Measurements from ENCODE around the gene FER.

FER gene

GRCh38 chr5:108950276-108950675 is 202.6 kb downstream of the FER start:
- no peaks in the 10 kb centered on the region for H3K79me2 ChIP-seq (ENCODE audit: insufficient read depth, low read length)
- no peak overlapping the region for H3K9ac ChIP-seq (ENCODE audit: low read length)
- no peaks in the 10 kb centered on the region for H4K20me1 ChIP-seq (ENCODE audit: low read depth, low read length)
- no peaks in the 10 kb centered on the region for H3K9me2 ChIP-seq (replicated peaks; ENCODE audit: insufficient read depth, low read length)
- H3K9me3 ChIP-seq (ENCODE audit: insufficient read depth, low read length) = no peaks in the 10 kb centered on the region
- H3K27ac ChIP-seq (ENCODE audit: low read depth, low read length) = no peak overlapping the region
- H2AFZ ChIP-seq (ENCODE audit: low read depth, low read length, severe bottlenecking) = no peak overlapping the region
- no peak overlapping the region for H3K4me3 ChIP-seq (ENCODE audit: insufficient read depth, low read length, poor library complexity, severe bottlenecking)
- H3K36me3 ChIP-seq (ENCODE audit: low read length) = 0 out of 2 replicates have a peak, but pooled peaks cover 2% of the 10 kb centered on the region
- TF ChIP-seq EZH2phosphoT487 (conservative IDR thresholded peaks at IDR 0.05; ENCODE audit: low read length) = no peak
- TF ChIP-seq CTCF (IDR thresholded peaks at IDR 0.05; ENCODE audit: insufficient read depth, low read length, poor library complexity, severe bottlenecking) = no peak
- H3K4me2 ChIP-seq (ENCODE audit: low read depth, low read length, poor library complexity, severe bottlenecking) = no peak overlapping the region
- no peaks in the 10 kb centered on the region for H3F3A ChIP-seq (ENCODE audit: insufficient read depth)
- H3K27me3 ChIP-seq (ENCODE audit: low read length) = no peaks in the 10 kb centered on the region

- Histone ChIP-seq H3K9me3 (ENCODE audit: insufficient read depth, low read length) (no peaks in the 10 kb centered on the region), H3F3A (ENCODE audit: insufficient read depth) (no peaks in the 10 kb centered on the region), H4K20me1 (ENCODE audit: low read depth, low read length) (no peaks in the 10 kb centered on the region), H3K4me3 (ENCODE audit: insufficient read depth, low read length, poor library complexity, severe bottlenecking) (no peak overlapping the region), H3K9me2 (replicated peaks; ENCODE audit: insufficient read depth, low read length) (no peaks in the 10 kb centered on the region), H3K36me3 (ENCODE audit: low read length) (no peaks in the 10 kb centered on the region), H3K27ac (ENCODE audit: low read depth, low read length) (no peak overlapping the region), H2AFZ (ENCODE audit: low read depth, low read length, severe bottlenecking) (no peak overlapping the region), H3K9ac (ENCODE audit: low read length) (no peak overlapping the region), H3K79me2 (ENCODE audit: insufficient read depth, low read length) (no peaks in the 10 kb centered on the region), H3K4me2 (ENCODE audit: low read depth, low read length, poor library complexity, severe bottlenecking) (no peak overlapping the region), H3K27me3 (ENCODE audit: low read length) (no peaks in the 10 kb centered on the region)
- TF ChIP-seq CTCF (IDR thresholded peaks at IDR 0.05; ENCODE audit: insufficient read depth, low read length, poor library complexity, severe bottlenecking) = no peak
- no peak for TF ChIP-seq EZH2phosphoT487 (conservative IDR thresholded peaks at IDR 0.05; ENCODE audit: low read length)
Measured at GRCh38 chr5:108953940-108954339, 206.2 kb downstream of the FER start.

GRCh38 chr5:108957333-108957732 is 209.6 kb downstream of the FER start:
- Histone ChIP-seq H3K27ac (ENCODE audit: low read depth, low read length) (no peak overlapping the region), H3K27me3 (ENCODE audit: low read length) (no peaks in the 10 kb centered on the region), H4K20me1 (ENCODE audit: low read depth, low read length) (no peaks in the 10 kb centered on the region), H3K79me2 (ENCODE audit: insufficient read depth, low read length) (no peaks in the 10 kb centered on the region), H3K9ac (ENCODE audit: low read length) (no peak overlapping the region), H3K4me2 (ENCODE audit: low read depth, low read length, poor library complexity, severe bottlenecking) (no peak overlapping the region), H3K9me3 (ENCODE audit: insufficient read depth, low read length) (no peaks in the 10 kb centered on the region), H3K36me3 (ENCODE audit: low read length) (no peaks in the 10 kb centered on the region), H3K4me3 (ENCODE audit: insufficient read depth, low read length, poor library complexity, severe bottlenecking) (no peak overlapping the region), H3K9me2 (replicated peaks; ENCODE audit: insufficient read depth, low read length) (no peaks in the 10 kb centered on the region), H2AFZ (ENCODE audit: low read depth, low read length, severe bottlenecking) (no peak overlapping the region), H3F3A (ENCODE audit: insufficient read depth) (no peaks in the 10 kb centered on the region)
- TF ChIP-seq CTCF (IDR thresholded peaks at IDR 0.05; ENCODE audit: insufficient read depth, low read length, poor library complexity, severe bottlenecking) = no peak
- no peak for TF ChIP-seq EZH2phosphoT487 (conservative IDR thresholded peaks at IDR 0.05; ENCODE audit: low read length)

Measured in SU-DHL-6 (cell line).